Measurements from ENCODE around the gene SLIT3.

Gene SLIT3

DNA sequence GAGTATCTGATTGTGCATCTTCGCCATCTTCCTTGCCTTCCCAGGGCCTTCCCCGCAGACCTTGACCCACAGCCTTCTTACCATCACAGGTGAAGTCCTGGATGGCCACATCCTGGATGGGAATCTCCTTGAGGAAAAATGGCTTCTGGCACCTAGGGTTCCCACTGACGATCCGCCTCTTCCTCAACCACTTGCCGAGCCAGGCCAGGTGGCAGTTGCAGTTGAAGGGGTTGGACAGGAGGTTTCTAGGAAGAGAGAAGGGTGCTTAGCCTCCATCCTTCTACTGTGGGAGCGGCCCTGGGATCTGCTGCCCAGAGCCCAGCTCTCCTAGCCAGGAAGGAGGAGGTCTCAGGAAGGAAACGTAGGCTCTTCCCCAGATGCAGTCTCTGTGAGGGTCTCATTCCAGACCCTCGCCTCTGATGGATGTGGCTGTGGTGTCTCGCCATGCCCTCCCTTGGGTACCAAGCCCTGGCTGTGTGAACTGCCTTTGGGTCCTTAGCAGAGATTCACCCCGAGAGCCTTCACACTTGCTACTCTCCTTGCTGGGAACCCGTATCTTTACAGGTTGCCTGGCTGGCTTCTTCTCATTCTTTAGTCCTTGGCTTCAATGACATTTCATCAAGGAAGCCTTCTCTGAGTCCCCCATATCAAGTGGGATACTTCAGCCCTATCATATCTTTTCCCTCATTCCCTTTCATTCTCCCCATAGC is 551.4 kb downstream of the SLIT3 start:
- DNase-seq = peak; percentile 34

DNA sequence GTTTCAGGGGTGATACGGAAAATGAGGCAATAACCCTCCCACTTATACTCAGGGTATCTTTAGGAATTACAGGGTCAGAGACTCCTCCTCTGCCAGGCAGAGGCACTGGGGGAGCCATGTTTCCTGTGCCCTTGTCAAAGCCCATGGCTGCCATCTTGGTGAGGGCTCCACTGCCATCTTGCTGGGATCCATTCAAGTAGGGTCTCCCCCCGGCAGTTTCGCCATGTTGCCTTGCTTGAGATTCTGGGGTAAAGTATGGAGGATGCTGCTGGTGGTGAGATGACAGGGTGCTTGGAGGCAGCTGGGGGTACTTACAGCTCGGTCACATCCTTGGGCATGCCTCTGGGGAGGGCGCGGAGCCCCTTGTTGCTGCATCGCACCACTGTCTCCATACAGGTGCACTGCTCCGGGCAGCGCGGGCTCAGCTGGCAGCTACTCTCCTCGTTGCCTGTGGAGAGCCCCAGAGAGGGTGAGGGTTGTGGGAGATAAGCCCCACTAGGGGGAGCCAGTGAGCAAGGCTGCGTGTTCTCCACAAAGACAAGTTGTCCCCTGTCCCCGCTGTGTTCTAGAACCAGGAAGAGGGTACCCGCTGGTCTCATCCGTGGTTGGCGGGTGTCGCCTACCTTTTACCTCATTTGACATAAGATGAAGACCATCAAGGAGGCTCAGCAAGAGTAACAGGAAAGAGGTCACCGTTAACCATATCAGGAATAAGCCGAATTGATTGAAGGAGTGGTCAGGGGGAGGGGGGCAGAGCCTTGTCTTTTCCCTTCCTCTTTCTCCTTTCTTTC is 552.8 kb downstream of the SLIT3 start:
- peak; percentile 79 for DNase-seq

DNA sequence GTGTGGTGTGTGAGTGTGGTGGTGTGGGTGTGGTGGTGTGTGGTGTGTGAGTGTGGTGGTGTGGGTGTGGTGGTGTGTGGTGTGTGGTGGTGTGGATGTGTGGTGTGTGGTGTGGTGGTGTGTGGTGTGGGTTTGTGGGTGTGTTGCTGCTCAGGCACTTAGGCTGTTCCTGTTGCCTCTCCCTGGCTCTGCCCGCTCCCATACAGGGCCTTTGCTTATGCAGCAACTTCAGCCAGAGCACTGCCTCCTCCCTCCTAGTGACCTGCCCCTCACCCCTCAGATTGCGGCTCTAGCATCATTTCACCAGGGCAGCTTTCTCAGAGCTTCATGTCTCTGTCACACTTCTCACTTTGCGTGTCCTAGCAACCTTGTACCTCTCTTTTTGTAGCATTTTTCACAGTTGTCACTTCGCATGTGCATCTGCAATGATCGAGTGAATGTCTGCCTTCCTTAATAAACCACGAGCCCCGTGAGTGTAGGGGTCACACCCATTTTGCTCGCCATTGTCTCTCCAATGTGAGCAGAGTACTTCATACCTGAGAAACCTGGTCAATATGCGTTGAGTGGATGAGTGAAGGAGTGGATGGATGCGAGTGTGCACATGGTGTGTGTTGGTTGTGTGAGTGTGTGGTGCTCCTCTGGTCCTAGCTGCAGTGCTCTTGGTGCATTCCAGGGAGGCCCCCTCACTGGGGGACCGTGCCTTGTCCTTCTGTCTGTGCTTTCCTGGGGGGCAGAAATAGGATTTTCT is 553.9 kb downstream of the SLIT3 start:
- peak; percentile 35 for DNase-seq

DNA sequence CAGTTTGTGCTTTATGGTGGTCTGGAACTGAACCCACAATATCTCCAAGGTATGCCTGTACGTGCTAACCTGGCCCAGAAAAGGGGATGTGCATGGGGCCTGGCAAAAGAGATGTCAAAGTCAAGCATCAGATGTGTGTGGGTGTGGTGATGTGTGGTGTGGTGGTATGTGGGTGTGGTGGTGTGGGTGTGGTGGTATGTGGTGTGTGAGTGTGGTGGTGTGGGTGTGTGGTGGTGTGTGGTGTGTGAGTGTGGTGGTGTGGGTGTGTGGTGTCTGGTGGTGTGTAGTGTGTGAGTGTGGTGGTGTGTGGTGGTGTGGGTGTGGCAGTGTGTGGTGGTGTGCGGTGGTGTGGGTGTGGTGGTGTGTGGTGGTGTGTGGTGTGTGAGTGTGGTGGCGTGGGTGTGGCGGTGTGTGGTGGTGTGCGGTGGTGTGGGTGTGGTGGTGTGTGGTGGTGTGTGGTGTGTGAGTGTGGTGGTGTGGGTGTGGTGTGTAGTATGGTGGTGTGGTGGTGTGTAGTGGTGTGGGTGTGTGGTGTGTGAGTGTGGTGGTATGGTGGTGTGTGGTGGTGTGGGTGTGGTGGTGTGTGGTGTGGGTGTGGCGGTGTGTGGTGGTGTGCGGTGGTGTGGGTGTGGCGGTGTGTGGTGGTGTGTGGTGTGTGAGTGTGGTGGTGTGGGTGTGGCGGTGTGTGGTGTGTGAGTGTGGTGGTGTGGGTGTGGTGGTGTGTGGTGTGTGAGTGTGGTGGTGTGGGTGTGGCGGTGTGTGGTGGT is 554.6 kb downstream of the SLIT3 start:
- DNase-seq = peak; percentile 44

DNA sequence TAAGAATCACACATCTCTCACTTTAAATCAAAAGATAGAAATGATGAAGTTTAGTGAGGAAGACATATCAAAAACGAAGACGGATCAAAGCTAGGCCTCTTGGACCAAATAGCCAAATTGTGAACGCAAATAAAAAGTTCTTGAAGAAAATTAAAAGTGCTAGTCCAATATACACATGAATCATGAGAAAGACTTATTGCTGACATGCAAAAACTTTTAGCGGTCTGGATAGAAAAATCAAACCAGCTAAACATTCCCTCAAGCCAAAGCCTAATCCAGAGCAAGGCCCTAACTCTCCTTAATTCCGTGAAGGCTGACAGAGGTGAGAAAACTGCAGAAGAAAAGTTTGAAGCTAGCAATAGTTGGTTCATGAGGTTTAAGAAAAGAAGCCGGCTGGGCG is 557.3 kb downstream of the SLIT3 start:
- no peak for DNase-seq

DNA sequence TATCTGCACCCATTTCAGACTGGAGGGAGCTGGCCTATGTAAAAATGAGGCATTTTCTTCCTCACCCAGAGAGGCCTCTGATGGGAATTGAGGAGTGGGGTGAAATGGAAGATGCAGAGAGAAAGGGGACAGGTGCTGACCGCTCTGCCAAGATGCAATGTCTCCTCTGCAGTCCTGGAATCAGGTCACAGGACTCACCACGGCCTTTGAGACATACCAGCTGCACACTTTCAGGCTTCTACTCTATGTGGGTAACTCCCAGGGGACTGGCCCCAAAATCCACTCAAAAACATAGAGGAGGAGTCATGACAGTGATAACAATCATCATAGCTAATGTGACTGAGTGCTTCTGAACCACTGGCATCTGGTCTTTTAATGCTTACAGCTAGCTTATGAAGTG is 558.6 kb downstream of the SLIT3 start:
- DNase-seq = peak; percentile 22

DNA sequence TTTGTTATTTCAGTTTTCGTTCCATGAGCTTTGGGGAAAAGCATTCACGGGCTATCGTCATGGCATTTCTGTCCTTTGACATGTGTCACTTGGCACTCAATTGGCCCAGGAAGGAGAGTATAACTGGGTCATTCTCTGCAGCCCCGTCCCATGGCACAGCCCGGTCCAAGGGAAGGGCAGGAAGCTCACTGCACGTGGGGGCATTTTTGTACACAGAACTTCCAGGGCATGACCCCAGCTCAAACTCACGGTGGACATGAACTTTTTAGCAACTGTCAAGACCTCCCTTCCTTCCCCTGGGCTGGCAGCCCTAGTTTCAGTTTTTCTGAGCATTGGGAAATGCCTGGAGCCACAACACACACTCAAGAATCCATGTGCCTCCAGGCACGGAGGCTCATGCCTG is 560.1 kb downstream of the SLIT3 start:
- peak; percentile 17 for DNase-seq

DNA sequence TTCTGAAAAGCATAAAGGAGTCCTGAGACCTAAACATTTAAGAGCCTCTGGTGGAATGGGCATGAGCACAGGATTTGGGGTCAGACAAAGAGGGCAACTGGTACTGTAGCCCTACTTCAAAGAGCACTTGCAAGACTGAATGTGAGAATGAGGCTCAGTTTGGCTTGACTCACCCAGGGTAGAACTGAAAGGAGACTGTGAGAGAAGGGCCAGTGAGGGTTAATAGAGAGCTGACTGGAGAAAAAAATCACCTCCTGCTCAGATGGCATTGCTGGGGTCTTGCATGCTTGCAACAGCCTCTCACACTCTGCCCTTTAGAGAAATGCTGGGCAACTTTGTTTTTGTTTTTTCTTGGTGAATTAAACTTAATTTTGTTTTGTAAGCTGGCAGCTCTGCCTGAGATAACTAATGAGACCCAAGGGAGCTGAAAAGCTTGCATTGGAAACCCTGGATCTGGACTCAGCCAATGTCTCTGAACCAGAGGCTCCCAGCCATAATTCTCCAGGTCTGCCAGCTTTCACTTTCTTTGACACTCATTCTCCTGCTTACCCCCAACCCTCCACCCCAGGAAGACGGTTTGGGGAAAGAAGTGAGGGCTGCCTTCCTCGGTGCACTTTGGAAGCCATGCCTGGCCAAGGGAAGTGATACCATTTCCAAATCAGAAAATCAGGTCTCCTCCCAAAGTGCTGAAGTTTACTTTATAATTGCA is 560.7 kb downstream of the SLIT3 start:
- DNase-seq = peak; percentile 6

DNA sequence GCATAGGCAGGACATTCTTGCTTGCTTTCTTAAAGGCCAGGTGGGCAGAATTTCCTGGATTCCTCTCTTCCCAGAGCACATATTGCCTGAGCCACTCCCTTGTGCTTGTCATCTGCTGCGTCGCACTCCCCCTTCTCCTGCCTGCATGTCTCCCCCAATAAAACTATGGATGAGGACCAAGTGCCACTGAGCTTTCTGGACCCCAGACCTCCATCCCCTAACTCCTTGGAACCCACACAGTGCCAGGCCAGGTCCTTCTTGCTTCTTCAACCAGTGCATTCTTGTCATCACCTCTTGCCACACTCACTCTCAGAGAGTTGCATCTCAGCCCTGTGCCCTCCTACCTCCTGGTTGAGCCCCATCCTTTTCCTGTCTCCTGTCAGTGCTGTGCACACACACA is 563.9 kb downstream of the SLIT3 start:
- DNase-seq = no peak

DNA sequence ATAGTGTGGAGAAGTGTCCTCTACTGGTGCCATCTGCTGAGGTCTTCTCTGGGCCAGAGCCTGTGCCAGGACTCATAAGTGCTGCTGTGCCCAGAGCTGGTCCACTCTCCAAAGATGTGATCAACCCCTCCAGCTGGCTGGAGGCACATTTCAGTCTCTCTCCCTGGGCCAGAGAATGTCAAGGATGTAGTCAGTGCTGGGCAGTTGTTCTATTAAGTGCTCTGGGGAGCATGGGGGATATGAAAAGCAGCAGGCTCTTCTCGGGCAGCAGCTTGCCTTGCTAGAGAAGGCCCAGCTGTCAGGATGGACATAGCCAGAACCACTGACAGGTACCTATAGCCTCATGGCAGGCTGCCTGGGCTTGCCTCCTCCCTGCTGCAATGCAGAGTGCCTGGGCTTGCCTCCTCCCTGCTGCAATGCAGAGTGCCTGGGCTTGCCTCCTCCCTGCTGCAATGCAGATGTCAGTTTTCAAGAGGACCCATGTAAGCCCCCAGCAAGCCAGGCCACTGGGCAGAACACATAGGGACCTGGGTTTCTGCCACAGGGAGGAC is 564.6 kb downstream of the SLIT3 start:
- DNase-seq = no peak

DNA sequence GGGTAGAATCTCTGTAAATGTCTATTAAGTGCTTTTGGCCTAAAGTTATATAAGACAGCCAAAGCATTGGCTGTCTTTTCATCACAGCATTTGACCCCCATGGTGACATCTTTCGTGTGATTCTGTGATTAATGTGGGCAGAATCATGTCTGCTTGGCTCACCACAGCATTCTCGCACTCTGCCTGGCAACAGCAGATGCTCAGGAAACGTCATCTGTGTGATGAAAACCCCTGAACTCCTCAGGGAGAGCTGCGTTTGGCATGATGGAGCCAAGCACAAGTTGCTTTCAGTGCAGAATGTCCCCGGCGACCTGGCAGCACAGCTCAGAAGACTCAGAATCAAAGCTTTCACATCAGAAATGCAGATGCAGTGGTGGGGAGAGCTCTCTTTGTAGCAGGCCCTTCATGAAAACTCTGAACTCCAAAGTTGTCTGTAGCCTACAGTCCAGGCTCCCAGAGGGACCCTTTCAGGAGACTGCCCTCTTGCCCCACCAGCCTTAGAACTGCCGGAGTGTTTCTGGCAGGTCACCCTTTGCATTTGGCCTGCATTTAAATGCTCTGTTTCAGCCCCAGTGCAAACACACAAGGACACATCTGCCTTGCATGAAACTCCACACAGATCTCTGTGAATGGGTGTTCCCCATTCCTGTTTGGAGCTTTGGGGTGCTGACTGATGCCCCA is 566.2 kb downstream of the SLIT3 start:
- DNase-seq = no peak

DNA sequence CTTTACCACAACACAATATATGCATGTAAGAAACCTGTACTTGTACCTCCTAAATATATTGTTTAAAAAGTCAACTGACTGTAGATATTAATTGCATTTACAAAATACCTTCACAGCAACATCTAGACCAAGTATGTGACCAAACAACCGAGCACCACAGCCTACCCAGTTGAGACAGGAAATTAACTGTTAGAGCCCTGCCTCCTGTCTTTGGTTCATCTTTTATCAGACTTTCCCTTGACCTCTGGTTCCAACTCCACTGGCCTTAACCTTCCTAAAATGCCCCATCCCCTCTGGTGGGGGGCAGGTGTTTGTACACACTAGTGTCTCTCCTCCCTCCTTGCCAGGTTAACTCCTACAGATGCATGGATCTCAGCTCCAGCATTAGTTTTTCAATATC is 566.8 kb downstream of the SLIT3 start:
- DNase-seq = no peak

DNA sequence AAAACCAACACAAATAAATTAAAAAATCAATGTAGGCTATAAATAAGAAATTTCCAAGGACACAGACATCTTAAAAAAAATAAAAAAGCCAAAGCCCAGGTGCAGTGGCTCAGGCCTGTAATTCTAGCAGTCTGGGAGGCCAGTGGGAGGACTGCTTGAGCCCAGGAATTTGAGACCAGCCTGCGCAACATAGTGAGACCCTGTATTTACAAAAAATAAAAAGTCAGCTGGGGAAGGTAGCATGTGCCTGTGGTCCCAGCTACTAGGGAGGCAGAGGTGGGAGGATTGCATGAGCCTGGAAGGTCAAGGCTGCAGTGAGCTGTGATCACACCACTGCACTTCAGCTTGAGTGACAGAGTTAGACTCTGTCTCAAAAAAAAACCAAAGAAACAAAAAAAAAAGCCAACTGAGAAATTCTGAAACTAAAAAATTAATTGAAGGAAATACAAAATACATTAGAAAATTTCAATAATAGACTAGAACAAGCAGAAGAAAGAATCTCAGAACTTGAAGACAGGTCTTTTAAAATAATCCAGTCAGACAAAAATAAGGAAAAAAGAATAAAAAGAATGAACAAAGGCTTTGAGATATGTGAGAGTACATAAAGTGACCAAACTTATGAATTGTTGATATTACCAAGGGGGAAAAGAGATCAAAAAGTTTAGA is 572.3 kb downstream of the SLIT3 start:
- DNase-seq = no peak

DNA sequence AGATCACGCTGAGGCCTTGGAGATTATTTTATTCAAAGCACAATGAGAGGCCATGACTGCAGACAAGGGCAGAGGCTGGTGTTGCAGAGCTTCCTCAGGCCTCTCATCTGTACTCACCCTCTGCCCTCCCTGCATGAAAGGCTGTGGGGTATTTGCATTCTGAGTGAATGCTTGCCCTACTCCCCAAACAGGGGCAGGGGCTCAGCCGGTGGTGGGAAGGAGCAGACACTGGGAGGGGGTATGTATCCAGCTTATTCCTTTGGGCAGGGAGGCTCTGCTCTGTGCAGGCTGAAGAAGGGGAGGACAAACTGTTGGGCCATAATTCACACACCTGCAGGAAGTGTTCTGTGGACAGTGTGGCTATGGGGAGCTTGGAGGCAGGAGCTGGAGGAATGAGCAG is 573.4 kb downstream of the SLIT3 start:
- DNase-seq = no peak

DNA sequence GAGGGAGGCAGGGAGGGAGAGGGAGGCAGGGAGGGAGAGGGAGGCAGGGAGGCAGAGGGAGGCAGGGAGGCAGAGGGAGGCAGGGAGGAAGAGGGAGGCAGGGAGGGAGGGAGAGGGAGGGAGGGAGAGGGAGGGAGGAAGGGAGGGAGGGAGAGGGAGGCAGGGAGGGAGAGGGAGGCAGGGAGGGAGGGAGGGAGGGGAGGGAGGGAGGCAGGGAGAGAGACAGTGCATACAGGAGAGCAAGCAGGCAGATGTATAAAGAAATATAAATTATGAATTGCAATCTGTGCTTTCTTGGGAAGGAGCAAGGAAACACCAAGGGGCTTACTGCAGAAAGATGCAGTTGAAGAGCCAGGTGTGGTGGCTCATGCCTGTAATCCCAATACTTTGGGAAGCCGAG is 574.6 kb downstream of the SLIT3 start:
- no peak for DNase-seq

DNA sequence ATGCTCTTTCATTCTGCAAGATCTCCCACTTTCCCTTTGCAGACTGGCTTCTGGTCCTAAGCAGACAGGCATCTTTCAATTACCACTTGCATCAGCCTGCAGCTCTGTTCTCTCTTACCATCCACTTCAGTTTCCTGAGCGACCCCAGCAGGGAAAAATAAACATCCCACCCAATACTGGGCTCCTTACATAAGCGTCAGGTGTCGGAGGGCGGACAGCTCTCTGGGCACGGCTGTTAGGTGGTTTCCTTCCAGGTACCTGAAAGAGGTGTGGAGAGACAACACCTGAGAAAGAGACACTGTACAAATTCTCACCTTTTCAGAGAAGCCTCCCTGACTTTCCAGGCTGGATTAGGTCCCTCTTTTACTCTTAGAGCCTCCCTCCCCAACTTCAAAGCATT is 576.7 kb downstream of the SLIT3 start:
- no peak for DNase-seq

DNA sequence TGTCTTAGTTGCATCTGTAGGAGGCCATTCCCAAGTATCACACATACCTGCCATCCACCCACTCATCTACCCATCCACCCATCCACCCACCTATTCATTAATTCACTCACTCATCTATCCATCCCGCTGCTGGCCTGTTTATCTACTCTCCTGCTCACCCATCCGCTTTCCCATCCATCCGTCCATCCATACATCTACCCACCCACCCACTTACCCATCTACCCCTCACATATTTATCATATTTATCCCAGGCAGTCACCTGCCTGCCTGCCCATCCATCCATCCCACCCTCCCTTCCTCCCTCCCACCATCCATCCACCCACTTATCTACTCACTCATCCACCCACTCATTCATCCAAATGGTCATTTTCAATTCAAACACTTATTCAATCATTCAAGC is 577.9 kb downstream of the SLIT3 start:
- DNase-seq = no peak

DNA sequence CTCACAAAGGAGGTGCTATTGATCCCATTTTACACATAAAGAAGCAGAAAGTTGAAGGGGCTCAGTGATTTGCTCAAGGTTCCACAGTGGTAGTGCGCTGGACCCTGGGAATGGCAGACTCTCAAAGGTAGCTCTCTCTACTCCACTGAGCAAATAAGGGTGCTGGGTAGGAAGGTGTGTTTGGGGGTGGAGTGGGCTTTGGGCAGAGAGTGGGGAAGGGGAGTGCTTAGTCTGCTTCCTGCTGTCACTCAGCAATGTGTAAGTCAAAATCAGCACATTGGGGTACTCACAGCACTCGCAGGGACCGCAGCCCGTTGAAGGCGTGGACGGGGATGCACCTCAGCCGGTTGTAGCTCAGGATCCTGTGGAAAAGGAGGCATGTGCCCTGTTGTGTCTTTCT is 579.0 kb downstream of the SLIT3 start:
- no peak for DNase-seq

DNA sequence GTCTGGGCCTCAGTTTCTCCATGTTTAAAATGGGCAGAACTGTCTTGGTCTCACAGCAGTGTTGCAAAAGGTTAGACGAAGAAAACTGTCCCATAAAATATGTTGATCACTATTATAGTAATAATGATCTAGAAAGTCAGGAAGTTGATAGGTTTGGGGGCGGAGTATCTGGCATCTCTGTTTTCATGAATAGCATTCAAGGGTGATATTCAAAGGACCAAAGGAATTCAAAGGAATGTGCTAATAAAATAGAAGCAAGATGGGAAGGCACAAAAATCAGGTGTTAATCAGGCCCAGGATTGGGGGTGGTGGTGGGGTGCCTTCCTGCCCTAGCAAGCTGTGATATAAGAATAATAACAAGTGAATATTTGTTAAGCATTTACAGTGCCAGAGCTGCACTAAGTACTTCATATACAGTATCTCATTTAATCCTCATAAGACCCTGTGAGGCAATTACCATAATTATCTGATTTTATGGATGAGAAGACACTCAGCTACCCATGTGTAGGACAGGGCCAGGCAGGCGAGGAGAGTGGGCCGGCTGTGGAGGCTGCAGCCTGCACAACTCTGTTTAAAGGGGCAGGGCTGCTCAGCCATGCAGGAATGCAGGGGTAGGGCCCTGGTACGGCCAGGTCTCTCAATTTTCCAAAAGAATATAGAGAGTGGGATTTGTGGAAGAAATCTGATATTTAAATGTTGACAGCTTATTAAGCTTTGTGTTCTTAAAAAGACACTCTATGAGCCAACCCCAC is 579.8 kb downstream of the SLIT3 start:
- no peak for DNase-seq

DNA sequence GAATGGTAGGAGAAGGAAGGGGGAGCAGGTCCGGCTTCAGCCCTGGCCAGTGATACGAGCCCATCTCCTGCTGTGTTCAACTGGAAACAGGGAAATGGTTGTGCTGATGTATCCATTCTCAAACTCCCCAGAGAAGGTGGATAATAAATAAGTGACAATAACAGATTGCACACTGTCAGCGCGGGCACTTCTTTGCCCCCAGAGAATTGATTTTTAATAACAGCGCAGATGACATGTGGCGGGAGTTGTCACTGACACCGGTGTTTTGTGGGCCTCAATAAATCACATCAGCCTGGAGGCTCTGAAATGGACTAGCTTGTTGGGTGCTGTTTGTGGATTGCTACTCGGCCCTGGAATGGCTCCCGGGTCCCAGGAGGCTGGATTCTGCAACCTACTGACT is 580.4 kb downstream of the SLIT3 start:
- no peak for DNase-seq
